ENCODE results near the gene TTBK1.
"Not testable (repeated sequence)": the region's sequence is repeated elsewhere in the genome, so short reads cannot be mapped to it uniquely, and the experiment has no call there.

TTBK1 gene

DNA sequence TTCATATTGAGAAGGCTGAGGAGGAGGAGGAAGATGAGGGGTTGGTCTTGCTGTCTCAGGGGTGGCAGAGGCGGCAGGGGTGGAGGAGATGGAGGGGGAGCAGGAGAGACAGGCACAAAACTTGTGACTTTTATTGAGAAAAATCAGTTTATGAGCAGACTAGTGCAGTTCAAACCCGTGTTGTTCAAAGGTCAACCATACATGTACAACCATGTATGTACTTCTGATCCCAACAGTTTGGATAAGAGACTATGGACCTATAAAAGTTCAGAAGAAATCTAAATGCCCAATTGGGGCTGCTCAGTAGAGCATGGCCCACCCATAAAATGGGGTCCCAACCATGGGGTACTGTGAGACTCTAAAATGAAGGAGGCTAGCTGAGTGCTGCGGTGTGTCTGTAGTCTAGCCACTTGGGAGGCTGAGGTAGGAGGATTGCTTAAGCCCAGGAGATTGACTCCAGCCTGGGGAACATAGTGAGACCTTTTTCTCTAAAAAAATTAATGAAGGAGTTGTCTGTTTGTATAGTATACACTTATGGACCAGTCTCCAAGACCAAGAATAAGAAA is 47.1 kb downstream of the TTBK1 start:
- no peak for DNase-seq

- no peak for DNase-seq
Measured at GRCh38 chr6:43290905-43291355, 47.6 kb downstream of the TTBK1 start.

- no peak for DNase-seq
Measured at GRCh38 chr6:43291708-43292107, 48.4 kb downstream of the TTBK1 start.

DNA sequence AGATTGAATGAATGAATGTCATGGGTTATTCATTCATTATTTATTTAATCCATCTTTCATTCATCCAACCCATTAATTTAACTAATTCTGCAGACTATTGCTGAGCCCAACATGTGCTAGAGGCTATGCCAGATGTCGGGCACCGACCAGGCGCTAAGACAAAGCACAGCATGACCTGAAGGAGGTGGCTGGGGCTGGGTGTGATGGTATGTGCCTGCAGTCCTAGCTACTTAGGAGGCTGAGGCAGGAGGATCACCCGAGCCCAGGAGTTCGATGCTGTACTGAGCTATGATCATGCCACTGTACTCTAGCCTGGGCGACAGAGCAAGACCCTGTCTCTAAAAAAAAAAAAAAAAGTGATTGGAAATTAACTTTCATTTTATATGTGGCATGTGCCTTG is 49.1 kb downstream of the TTBK1 start:
- DNase-seq = no peak

DNA sequence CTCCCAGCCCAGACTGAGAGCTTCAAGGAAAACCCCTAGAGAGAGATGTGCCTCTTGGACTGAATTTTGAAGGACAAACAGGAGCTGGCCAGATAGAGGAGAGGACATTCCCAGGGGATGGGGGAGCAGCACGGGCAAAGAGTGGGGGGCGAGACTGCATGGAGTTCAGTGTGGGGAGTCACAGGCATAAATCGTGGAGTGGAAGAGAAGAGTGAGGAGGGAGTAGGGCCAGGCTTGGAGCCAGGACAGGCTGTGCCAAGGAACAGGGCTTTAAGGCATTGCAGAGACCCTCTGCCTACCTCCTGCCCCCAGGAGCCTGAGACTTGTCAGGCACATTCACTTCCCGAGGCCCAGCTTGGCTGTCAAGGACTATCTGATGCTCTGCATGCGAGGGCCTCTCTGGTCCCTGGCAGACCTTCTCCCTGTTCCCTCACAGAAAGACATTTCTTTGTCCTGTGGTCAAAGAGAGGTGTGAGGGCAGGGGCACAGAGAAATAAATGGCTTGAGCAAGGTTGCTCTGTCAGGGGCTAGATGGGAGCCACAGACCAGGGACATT is 49.6 kb downstream of the TTBK1 start:
- no peak for DNase-seq

DNA sequence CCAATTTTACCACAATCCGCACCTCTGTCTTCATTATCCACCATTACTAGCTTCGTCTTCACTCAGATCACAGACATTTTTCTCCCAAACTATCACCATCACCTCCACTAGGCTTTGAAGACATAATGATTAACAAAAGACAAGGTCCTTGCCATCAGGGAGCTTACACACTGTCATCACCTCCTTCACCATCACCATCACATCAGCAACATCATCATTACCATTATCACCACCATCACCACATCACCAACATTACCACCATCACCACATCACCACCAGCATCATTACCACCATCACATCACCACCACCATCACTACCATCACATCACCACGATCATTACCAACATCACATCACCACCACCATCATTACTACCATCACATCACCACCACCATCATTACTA is 50.4 kb downstream of the TTBK1 start:
- no peak for DNase-seq

DNA sequence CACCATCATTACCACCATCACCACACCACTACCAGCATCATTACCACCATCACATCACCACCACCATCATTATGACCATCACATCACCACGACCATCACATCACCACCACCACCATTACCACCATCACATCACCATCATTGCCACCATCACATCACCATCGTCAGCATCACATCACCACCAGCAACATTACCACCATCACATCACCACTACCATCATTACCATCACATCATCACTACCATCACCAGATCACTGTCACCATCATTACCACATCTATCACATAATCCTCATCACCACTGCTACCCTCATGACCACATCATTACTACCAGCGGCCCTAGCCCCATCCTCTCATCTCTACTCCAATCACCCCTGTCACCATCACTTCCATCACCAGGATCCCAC is 51.3 kb downstream of the TTBK1 start:
- DNase-seq = no peak

GRCh38 chr6:43295456-43295855 is 52.2 kb downstream of the TTBK1 start:
- no peak for DNase-seq

GRCh38 chr6:43296780-43297497 is 53.7 kb downstream of the TTBK1 start:
- DNase-seq = no peak

GRCh38 chr6:43297644-43298564 is 54.6 kb downstream of the TTBK1 start, which contains the start of gene SLC22A7:
Gene SLC22A7 (plus strand): TSS chr6:43298260. CDS start chr6:43298359, 99 bp downstream.
- DNase-seq = no peak

GRCh38 chr6:43298565-43299337 is 55.5 kb downstream of the TTBK1 start:
- DNase-seq = no peak

DNA sequence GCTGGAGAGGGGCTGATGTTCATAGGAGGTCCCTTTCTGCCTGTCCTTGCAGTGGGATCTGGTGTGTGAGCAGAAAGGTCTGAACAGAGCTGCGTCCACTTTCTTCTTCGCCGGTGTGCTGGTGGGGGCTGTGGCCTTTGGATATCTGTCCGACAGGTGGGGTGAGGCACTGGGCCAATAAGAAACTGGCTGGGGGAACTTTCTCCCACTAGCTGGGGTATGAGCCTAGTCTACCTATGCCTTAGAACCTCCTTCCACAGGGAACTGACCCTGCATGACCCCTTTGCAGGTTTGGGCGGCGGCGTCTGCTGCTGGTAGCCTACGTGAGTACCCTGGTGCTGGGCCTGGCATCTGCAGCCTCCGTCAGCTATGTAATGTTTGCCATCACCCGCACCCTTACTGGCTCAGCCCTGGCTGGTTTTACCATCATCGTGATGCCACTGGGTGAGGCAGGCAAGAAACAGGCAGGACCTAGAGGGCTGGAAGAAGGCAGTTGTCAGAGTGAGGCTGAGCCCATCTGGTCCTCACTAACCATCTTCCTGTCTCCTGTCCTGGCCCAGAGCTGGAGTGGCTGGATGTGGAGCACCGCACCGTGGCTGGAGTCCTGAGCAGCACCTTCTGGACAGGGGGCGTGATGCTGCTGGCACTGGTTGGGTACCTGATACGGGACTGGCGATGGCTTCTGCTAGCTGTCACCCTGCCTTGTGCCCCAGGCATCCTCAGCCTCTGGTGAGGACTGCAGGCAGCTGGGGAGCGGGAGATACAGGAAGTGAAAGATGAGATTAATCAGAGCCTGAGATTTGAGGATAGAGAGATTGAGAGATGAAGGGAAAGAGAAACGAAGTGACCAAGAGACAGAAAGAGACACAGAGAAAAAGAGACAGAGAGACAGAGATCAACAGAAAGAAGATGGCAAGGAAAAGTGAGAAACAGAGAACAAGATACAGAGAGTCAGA is 56.3 kb downstream of the TTBK1 start:
- no peak for DNase-seq

DNA sequence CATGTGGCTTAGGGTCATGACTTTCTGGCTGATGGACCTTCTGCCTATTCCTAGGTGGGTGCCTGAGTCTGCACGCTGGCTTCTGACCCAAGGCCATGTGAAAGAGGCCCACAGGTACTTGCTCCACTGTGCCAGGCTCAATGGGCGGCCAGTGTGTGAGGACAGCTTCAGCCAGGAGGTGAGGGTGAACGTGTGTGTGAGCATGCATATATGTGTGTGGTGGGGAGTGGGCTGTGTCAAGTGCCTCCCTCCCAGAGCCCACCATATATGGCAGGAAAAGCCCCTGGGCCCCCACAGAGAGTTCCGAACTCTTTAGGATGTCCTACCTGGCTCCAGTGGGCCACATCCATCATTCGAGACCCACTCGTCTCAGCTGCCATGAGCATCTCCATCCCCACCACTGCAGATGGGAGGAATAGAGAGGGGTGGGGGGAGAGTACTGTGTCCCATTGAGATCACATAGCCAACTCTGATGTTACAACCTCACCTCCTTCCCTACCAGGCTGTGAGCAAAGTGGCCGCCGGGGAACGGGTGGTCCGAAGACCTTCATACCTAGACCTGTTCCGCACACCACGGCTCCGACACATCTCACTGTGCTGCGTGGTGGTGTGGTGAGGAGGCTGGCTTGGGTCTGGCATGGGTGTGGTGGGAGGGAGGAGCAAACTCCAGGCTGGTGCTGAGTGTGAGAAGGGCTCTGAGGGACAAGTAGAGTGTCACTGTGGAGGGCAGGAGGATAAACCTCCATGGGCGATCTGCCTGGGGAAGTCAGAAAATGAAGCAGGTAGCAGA is 58.0 kb downstream of the TTBK1 start:
- no peak for DNase-seq

- DNase-seq = no peak
Measured at GRCh38 chr6:43302126-43302525, 58.8 kb downstream of the TTBK1 start.

DNA sequence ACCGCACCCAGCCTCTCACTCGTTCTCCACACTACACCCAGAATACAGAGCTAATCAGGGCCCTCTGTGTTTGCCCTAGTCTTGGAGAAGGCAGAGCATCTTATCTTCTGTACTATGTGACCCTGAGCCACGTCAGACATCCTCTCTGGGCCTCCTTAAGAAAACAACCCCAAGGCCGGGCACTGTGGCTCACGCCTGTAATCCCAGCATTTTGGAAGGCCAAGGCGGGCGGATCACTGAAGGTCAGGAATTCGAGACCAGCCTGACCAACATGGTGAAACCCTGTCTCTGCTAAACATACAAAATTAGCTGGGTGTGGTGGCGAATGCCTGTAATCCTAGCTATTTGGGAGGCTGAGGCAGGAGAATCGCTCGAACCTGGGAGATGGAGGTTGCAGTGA is 59.7 kb downstream of the TTBK1 start:
- not testable (repeated sequence) for DNase-seq

- DNase-seq = no peak
Measured at GRCh38 chr6:43303751-43304331, 60.6 kb downstream of the TTBK1 start.

GRCh38 chr6:43304361-43304760 is 61.1 kb downstream of the TTBK1 start:
- no peak for DNase-seq

GRCh38 chr6:43304882-43305281 is 61.6 kb downstream of the TTBK1 start:
- DNase-seq = no peak

DNA sequence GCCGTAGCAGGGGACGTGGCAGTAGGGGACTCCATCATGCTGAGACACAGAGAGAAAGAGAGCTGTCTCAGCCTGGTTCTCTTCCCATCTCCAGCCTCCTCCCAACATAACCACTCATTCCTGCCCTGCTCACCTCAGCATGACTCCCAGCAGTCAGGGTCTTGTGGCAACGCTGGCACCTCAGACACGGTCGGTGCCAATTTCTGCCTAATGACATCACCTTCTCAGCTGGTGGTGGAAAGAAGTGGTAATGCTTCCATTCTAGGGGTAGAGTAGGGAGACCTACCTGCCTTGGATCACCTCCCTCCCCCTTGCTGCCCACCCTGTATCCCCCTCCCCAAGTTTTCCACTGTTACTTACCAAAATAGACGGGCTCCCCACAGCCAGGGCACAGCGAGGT is 62.8 kb downstream of the TTBK1 start:
- no peak for DNase-seq

All from GOT3 (cell line).